ENCODE results near the gene THADA. TPM values are rescaled to one million over a fixed set of nuclear protein-coding genes. Genes with fewer than 3 reads are reported as not detected.

THADA gene
- total RNA-seq, 2 donors from 2014 or later = 23.7 to 69.5 TPM

DNA sequence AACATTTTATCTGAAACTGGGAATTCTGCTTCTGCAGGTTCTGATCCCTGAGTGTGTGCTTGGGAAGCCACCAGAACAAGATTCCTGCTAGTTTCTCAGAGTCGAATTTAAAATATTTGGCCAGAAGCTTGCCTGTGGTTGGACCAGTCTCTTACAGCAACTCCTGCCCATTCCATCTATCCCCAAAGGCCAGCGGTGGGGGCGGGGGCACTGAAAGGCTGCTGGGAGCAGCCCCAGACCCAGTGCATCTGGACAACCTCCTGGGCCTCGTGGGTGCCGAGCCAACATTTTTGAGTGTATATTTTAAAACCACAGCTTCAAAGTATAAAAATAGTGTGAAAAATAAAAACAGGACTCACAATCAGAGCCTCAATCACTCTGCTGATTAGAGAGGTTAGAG lies 330.8 kb downstream of the THADA start:
- Mint-ChIP-seq H3K27ac (no peak overlapping the region), H3K27me3 (no peaks in the 10 kb centered on the region), H3K36me3 (no peaks in the 10 kb centered on the region), H3K9me3 (no peaks in the 10 kb centered on the region), H3K4me1 (ENCODE audit: low read depth in 2 of 2) (peaks cover 0 to 5% of the 10 kb centered on the region in 2 donors), H3K4me3 (no peak overlapping the region)
- no peak for ATAC-seq
- DNase-seq (ENCODE audit: low spot score) = no peak

DNA sequence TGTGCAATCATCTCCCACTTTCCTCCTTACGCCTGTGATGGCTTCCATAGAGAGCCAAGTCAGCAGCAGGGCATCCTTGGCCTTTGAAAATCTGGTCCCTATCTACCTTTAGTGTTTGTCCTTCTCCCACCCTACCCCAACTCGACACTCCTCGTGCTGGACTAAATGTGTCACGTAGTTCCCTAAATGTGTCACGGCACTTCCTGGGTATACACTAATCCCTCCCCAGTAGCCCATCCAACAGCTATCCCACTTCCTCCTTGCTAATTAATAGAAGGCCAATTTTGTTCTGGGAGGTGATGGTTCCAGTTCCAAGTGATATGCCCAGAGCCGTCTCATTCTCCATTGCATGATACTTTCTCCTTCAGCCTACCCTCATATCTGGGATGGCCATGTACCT lies 332.9 kb downstream of the THADA start:
- H3K27ac Mint-ChIP-seq = no peak overlapping the region

DNA sequence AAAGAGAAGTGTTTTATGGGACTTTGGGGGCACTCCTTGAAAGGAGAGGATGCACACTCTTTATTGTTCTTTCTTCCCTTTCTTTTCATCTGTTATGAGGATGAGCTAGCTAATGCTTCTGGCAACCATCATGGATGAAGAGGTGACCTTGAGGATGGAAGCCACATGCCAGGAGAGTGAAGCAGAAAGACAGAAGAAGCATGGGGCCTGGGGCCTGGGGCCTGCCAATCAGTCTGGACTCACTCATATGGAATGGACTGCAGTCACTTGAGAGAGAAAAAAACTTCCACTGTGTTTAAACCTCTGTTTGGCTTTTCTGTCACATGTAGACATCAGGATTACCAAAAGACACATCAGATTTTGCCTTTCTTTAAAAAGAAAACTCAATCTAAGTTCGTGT lies 333.6 kb downstream of the THADA start:
- Mint-ChIP-seq H3K4me1 (ENCODE audit: low read depth in 2 of 2) (no peaks in the 10 kb centered on the region), H3K27ac (no peak overlapping the region), H3K9me3 (no peaks in the 10 kb centered on the region), H3K27me3 (no peaks in the 10 kb centered on the region), H3K4me3 (no peak overlapping the region), H3K36me3 (no peaks in the 10 kb centered on the region)
- ATAC-seq (no peak), DNase-seq (ENCODE audit: low spot score) (no peak)

More for the DNA sequence above, 332.9 kb downstream of the THADA start:
- Mint-ChIP-seq H3K36me3 (no peaks in the 10 kb centered on the region), H3K27me3 (no peaks in the 10 kb centered on the region), H3K4me1 (ENCODE audit: low read depth in 2 of 2) (no peaks in the 10 kb centered on the region), H3K4me3 (no peak overlapping the region), H3K9me3 (no peaks in the 10 kb centered on the region)
- DNase-seq (ENCODE audit: low spot score) = no peak
- ATAC-seq = no peak

DNA sequence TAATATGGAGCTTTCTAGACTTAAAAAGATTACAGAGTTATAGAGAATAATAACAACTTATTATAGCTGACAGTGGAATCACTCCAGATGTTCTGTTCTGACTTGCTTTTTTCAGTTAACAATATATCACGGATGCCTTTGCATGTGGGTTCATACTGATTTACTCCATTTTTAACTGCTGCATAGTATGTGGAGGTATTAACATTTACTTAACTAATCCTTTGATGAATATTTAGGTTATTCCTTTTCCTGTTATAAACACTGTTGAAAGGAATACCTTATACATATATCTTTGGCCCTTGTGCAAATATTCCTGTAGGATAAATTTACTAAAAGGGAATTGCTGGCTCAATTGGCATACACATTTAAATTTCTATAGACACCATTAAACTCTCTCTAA lies 336.3 kb downstream of the THADA start:
- Mint-ChIP-seq H3K4me1 (ENCODE audit: low read depth in 2 of 2) (no peaks in the 10 kb centered on the region), H3K36me3 (peaks cover 3% of the 10 kb centered on the region), H3K4me3 (no peak overlapping the region), H3K9me3 (no peaks in the 10 kb centered on the region), H3K27me3 (no peaks in the 10 kb centered on the region), H3K27ac (no peak overlapping the region)
- ATAC-seq = no peak
- no peak for DNase-seq (ENCODE audit: low spot score)

DNA sequence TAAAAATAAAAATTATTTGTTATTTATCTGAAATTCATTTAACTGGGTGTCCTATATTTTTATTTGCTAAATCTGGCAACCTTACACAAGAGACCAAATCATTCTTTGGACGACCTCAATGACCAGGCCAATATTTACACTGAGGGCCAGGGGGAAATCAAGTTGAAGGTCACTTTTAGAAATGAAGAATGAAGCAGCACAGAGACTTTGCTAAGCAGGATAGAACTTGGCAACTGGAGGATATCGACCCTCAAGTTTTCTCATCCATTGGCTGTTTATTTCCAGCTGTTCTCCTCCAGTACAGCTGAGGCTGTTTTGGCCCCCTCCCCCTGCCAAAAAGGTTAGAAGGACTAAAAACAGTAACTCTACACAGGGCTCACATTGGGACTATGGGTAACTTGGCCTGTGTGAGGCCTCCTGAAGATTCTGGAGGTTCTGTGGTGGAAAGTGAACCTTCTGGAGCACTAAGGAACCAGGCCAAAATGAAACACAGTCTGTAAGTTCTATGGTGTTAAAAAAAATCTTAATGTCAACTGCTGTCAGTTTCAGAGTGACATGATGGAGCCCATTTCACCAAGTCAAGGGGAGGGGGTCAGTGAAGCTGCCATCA lies 337.2 kb downstream of the THADA start:
- H3K36me3 Mint-ChIP-seq = peaks cover 5% of the 10 kb centered on the region
- H3K4me1 Mint-ChIP-seq (ENCODE audit: low read depth in 2 of 2) = no peaks in the 10 kb centered on the region
- no peak for ATAC-seq
- DNase-seq (ENCODE audit: low spot score) = no peak
- no peaks in the 10 kb centered on the region for H3K9me3 Mint-ChIP-seq
- no peaks in the 10 kb centered on the region for H3K27me3 Mint-ChIP-seq
- H3K4me3 Mint-ChIP-seq = no peak overlapping the region
- no peak overlapping the region for H3K27ac Mint-ChIP-seq

DNA sequence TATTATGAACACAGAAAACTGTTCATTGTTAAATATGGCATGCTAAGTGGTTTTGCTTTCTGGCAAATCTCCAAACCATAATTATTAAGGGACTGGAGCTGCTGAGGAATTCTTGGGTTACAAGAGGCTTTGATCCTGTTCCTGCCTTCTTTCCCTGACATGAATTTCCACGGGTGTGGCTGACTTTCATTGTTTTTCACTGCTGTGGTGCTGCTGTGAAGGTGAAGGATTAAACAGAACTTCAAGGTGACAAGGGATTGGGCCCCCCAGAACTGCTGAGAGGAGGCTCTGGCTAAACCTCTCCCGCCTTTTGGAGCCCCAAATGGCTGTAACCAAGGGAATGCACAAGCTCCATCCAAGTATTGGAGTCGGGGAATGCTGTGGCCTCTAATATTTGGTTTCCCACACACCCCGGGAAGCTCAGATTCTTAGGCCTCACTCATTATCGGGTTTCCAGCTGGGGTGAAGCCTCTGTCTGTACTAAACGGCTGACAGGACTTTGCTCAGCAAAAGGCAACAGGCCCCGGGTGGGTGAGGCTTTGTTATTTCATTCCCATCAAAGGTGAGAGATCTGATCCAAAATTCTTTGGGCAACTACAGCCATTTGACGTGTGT lies 340.4 kb downstream of the THADA start:
- no peak for ATAC-seq
- no peak for DNase-seq (ENCODE audit: low spot score)
- Mint-ChIP-seq H3K36me3 (peaks cover 5% of the 10 kb centered on the region), H3K27ac (no peak overlapping the region), H3K27me3 (no peaks in the 10 kb centered on the region), H3K4me3 (no peak overlapping the region), H3K4me1 (ENCODE audit: low read depth in 2 of 2) (no peaks in the 10 kb centered on the region), H3K9me3 (no peaks in the 10 kb centered on the region)

DNA sequence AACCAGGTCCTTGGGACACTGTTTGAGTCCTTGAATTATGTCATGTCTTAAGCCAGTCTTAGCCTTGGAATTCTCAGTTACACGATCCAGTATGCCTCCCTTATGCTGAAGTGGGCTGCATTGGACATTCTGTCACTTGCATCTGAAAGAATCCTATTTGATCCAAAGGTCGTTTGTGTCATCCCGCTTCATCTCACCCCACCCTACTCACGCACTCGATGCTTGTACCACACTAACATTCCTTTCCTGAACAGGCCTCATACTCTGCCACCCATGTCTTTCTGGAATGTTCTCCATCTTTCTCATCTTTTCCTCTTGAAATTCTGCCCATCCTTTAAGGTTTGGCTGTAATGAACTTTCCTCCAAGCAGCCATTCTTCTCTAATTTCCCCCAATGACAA lies 341.5 kb downstream of the THADA start:
- H3K27me3 Mint-ChIP-seq = no peaks in the 10 kb centered on the region
- H3K4me1 Mint-ChIP-seq (ENCODE audit: low read depth in 2 of 2) = no peaks in the 10 kb centered on the region
- H3K36me3 Mint-ChIP-seq = peaks cover 5% of the 10 kb centered on the region
- ATAC-seq = no peak
- H3K9me3 Mint-ChIP-seq = no peaks in the 10 kb centered on the region
- H3K27ac Mint-ChIP-seq = no peak overlapping the region
- DNase-seq (ENCODE audit: low spot score) = no peak
- no peak overlapping the region for H3K4me3 Mint-ChIP-seq

DNA sequence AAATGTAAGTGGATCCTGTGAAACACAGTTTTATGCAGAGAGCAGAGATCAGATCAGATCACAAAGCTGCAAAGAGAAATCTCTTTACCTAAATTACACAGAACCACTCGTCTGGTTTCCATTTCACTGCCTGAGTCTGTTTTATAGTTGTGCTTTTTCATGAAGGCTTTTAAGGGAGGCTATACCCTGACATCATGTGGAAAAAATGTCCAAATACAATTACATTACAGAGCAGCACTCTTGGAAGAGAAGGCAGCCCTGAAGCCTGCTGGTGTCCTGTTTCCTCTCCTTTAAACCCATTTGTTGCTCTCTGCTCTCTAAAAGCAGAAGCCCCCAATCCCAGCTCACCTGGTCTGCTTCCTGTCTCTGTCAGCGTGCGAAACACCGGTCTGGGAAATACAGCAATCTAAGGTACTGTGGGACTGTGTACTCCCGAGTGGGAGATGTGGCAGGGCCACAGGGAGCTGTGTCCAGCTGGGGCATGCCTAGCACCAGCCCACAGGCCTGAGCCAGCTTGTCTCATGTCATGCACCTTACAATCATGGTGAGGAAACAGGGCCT lies 344.6 kb downstream of the THADA start:
- H3K27ac Mint-ChIP-seq = no peak overlapping the region
- no peaks in the 10 kb centered on the region for H3K4me1 Mint-ChIP-seq (ENCODE audit: low read depth in 2 of 2)
- DNase-seq (ENCODE audit: low spot score) = no peak
- no peaks in the 10 kb centered on the region for H3K9me3 Mint-ChIP-seq
- peaks cover 5% of the 10 kb centered on the region for H3K36me3 Mint-ChIP-seq
- peak; percentile 43 to 60 for ATAC-seq
- no peaks in the 10 kb centered on the region for H3K27me3 Mint-ChIP-seq
- no peak overlapping the region for H3K4me3 Mint-ChIP-seq

DNA sequence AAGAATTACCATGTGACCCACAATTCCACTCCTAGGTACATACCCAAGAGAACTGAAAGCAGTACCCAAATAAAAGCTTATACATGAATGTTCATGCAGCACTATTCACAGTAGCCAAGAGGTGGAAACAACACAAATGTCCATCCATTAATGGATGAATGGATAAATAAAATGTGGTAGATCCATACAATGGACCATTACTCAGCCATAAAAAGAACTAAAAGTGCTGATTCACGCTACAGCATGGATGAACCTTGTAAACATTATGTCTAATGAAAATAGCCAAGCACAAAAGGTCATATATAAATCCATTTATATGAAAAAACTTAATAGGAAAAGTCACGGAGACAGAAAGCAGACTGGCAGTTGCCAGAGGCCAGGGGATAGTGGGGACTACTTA lies 345.8 kb downstream of the THADA start:
- Mint-ChIP-seq H3K4me3 (no peak overlapping the region), H3K4me1 (ENCODE audit: low read depth in 2 of 2) (no peaks in the 10 kb centered on the region), H3K27ac (no peak overlapping the region), H3K9me3 (no peaks in the 10 kb centered on the region), H3K27me3 (no peaks in the 10 kb centered on the region), H3K36me3 (peaks cover 5% of the 10 kb centered on the region)
- no peak for DNase-seq (ENCODE audit: low spot score)
- ATAC-seq = no peak

DNA sequence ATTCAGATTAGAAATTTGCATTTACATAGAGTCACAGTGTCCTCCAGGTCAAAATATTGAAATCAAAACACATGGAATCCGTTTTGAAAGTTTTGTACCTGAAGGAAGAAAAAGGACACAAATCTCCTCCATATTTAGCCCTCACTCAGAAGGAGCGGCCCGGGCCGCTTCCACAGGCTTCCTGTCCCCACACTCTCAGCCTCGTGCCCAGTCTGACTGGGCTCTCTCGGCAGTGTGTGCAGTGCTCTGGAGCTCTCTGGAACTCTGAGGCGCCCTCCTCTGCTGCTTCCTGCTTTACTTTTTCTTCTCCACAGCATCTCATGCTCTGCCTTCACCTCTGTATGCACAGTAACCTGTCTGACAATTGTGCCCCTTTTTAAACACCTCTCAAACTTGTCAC lies 347.2 kb downstream of the THADA start:
- no peaks in the 10 kb centered on the region for H3K27me3 Mint-ChIP-seq

DNA sequence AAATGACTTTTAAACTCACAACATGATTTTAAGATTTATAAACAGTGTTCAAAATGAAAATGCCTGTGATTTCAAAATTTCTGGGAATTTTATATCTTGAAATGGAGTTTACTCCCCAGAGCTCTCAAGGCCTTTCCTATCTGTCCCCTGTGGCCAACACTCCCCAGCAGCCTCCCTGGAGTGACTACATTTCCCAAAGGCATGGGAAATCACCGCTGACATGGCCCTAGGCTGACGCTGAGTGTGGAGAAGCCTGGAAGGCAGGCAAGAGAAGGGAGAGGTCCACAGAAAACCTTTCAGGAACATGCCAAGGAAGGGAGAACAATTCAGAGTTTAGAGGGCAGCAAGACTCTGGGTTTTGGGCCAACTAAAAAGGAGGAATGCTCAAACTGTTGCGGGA lies 349.2 kb downstream of the THADA start:
- Mint-ChIP-seq H3K9me3 (no peaks in the 10 kb centered on the region), H3K4me1 (ENCODE audit: low read depth in 2 of 2) (peaks cover 0 to 6% of the 10 kb centered on the region in 2 donors), H3K27ac (no peak overlapping the region), H3K4me3 (no peak overlapping the region), H3K27me3 (no peaks in the 10 kb centered on the region), H3K36me3 (no peaks in the 10 kb centered on the region)
- DNase-seq (ENCODE audit: low spot score) (no peak), ATAC-seq (no peak)

More for the DNA sequence above, 347.2 kb downstream of the THADA start:
- DNase-seq (ENCODE audit: low spot score) = no peak
- Mint-ChIP-seq H3K27ac (peak overlapping the region in 1 of 2 donors; percentile 28), H3K9me3 (no peaks in the 10 kb centered on the region), H3K4me1 (ENCODE audit: low read depth in 2 of 2) (no peaks in the 10 kb centered on the region), H3K4me3 (no peak overlapping the region), H3K36me3 (no peaks in the 10 kb centered on the region)
- no peak for ATAC-seq

DNA sequence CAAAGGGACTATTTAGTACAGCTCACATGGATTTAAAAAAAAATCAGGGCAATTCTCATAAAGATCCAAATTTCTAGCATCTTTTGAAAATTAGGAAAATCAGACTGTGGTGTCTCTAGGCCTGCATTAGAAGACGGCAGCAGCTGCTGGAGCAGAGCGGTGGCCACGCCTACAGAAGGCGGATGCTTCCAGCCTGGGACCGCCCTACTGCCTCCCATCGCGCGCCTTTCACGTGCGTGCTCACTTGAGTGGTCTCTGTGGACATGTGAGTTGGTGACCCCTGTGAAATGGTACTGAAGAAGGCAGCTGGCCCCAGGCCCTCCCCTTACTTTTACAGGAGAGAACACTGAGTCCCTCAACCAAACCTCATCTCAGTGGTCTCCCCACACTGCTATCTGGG lies 354.3 kb downstream of the THADA start:
- H3K9me3 Mint-ChIP-seq = no peaks in the 10 kb centered on the region
- DNase-seq (ENCODE audit: low spot score) (no peak), ATAC-seq (peak in 1 of 2 donors; percentile 45)
- H3K27ac Mint-ChIP-seq = peak overlapping the region in 1 of 2 donors; percentile 42
- no peaks in the 10 kb centered on the region for H3K36me3 Mint-ChIP-seq
- no peak overlapping the region for H3K4me3 Mint-ChIP-seq
- peaks cover 11 to 13% of the 10 kb centered on the region in 2 donors for H3K4me1 Mint-ChIP-seq (ENCODE audit: low read depth in 2 of 2)
- H3K27me3 Mint-ChIP-seq = no peaks in the 10 kb centered on the region

DNA sequence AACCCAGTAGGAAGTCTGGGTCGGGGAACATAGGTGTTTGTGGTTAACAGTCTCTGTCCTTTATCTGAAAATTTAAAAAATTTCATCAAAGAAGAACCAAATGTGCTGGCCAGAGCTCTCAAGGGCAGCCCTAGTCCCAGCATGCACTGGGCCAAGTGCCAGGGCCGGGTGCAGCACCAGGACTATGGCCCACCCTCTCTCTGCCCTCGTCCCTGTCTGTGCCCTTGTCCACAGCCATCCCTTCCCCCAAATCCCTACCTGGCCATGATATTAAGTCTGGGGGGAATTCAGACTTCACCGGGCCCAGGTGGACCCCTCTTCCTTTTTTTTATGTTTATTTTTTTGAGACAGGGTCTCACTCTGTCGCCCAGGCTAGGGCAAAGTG lies 355.1 kb downstream of the THADA start:
- no peak overlapping the region for H3K4me3 Mint-ChIP-seq
- peaks cover 11 to 13% of the 10 kb centered on the region in 2 donors for H3K4me1 Mint-ChIP-seq (ENCODE audit: low read depth in 2 of 2)
- no peaks in the 10 kb centered on the region for H3K36me3 Mint-ChIP-seq
- DNase-seq (ENCODE audit: low spot score) (no peak), ATAC-seq (no peak)
- no peak overlapping the region for H3K27ac Mint-ChIP-seq
- no peaks in the 10 kb centered on the region for H3K27me3 Mint-ChIP-seq
- no peaks in the 10 kb centered on the region for H3K9me3 Mint-ChIP-seq

DNA sequence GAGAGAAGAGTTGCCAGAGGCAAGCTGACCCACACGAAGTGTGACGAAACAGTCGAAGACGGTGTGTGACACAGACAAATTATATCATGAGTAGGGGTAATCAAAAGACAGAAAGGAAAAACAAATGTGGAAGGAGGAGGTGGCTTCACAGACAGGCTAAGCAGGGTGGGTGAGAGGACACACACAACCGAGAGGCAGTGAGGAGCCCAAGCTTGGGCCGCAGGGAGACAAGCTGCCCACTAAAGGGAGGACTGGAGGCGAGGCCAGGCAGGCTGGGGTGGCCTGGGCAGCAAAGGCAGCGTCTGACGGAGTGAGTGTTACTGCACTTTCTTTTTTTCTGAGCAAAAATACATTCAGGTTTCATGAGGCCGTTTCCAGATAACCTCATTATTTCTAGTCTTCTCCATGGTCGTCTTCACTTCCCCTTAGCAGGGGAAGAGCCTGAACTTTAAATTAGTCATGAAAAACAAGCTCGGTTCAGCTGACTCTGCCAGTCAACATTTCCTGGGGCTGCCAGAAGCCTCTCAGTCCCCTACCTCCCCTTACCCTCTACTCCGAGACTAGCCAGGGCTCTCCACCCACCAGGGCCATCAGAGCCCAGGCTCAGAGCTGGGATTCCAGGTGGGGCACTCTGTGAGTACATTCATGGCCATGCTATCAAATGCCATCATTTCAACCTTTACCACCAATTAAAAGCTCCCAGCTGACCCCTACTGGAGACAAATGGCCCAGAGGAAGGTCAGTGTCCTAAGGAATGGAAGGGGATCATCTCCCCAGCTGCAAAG lies 355.7 kb downstream of the THADA start:
- Mint-ChIP-seq H3K4me1 (ENCODE audit: low read depth in 2 of 2) (peaks cover 11 to 13% of the 10 kb centered on the region in 2 donors), H3K9me3 (no peaks in the 10 kb centered on the region), H3K27me3 (no peaks in the 10 kb centered on the region), H3K36me3 (no peaks in the 10 kb centered on the region), H3K27ac (peak overlapping the region in 1 of 2 donors; percentile 5), H3K4me3 (no peak overlapping the region)
- DNase-seq (ENCODE audit: low spot score) = no peak
- peak in 1 of 2 donors; percentile 24 for ATAC-seq
